Testis (tissue), 2 donors: Measurements from ENCODE around the gene NME8.

Experiments
- CTCF ChIP-seq, 3 experiments: fragments of 450-650 bp in 2 of 3; fragments of 200-600 bp in 1 of 3; sonication (generic) in 1 of 3; IDR thresholded peaks; one replicate each; pipeline ENCODE4 v1.5.1; 2016 to 2019; ENCODE audit warnings: antibody characterized with exemption in 3 of 3, mild to moderate bottlenecking in 2 of 3, moderate library complexity in 1 of 3
- POLR2A ChIP-seq: fragments of 450-650 bp; IDR thresholded peaks from one replicate; pipeline ENCODE4 v1.6.1; 2017; ENCODE audit warnings: antibody characterized with exemption, mild to moderate bottlenecking, moderate library complexity

DNA sequence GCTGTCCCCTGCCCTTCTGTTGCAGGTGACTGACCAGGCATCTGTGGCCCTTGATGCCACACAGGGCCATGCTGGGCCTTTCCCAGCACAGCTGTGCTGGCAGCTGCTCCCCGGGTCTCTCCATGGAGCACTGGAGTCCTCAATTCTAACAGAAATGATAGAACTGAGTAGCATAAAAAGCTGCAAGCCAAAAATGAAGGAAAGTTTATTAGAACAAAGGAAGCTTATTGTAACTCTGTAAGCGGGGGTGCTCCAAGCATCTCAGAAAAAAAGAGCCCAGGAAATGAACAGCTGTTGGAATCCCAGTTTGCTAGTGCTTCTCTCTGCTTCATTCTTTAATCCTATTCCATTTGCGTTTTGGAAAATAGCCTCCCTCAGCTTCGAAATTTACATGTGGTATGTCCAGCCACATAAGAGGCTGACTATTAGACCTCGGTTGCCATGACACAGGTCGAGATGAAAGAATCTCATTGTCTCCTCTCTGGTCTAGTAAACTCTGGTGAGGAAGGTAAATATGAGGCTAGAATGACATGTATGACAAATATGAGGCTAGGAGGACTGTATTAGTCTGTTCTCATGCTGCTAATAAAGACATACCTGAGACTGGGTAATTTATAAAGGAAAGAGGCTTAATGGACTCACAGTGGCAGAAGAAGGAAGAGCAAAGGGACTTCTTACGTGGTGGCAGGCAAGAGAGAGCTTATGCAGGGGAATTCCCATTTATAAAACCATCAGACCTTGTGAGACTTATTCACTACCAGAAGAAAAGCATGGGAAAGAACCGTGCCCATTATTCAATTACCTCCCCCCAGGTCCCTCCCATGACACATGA is 95.7 kb downstream of the NME8 start:
- TF ChIP-seq POLR2A (no peak), CTCF (IDR thresholded peaks at IDR 0.05) (no peak)
